K562 (cell line): ENCODE results near the gene SLC44A1. TPM values are rescaled to one million over a fixed set of nuclear protein-coding genes. Genes with fewer than 3 reads are reported as not detected.

Experiments
- DNMT1 ChIP-seq: fragments of 450-650 bp; IDR thresholded peaks from 2 replicates; pipeline ENCODE4 v1.6.1; 2016; ENCODE audit warnings: antibody characterized with exemption, mild to moderate bottlenecking
- EP400 ChIP-seq: fragments of 450-650 bp; IDR thresholded peaks from 2 replicates; pipeline ENCODE4 v1.6.1; 2017; ENCODE audit warnings: antibody characterized with exemption, mild to moderate bottlenecking, moderate library complexity
- GTF2A2 ChIP-seq: IDR thresholded peaks from 2 replicates; pipeline ENCODE4 v1.6.1; 2016; ENCODE audit warnings: mild to moderate bottlenecking, missing genetic modification characterization, missing compliant biosample characterization
- MAFG ChIP-seq: fragments of 450-650 bp; conservative IDR thresholded peaks from 2 replicates; pipeline ENCODE4 v1.6.1; 2016; ENCODE audit warnings: missing genetic modification characterization, missing compliant biosample characterization
- NR4A1 ChIP-seq, 2 experiments: fragments of 250-450 bp in 1 of 2; fragments of 450-650 bp in 1 of 2; sonication (Bioruptor Pico) in 1 of 2; IDR thresholded peaks; 2 replicates each; pipeline versions ENCODE4 v1.4.0 to v1.6.1; 2016 to 2020; ENCODE audit warnings: mild to moderate bottlenecking in 2 of 2, missing compliant biosample characterization in 1 of 2, missing genetic modification characterization in 1 of 2, moderate library complexity in 1 of 2
- RUNX1 ChIP-seq: sonication (generic); IDR thresholded peaks from 2 replicates; pipeline ENCODE4 v1.6.1; 2016; ENCODE audit warnings: antibody characterized with exemption, low read depth
- SIX5 ChIP-seq, 2 experiments: IDR thresholded peaks; 2 replicates each; pipeline ENCODE4 v1.6.1; 2011; ENCODE audit warnings: low read length in 2 of 2, borderline replicate concordance in 1 of 2, low read depth in 1 of 2, mild to moderate bottlenecking in 1 of 2, moderate library complexity in 1 of 2; ENCODE audit not compliant: insufficient read depth in 1 of 2
- SMARCC2 ChIP-seq: fragments of 450-650 bp; IDR thresholded peaks from 2 replicates; pipeline ENCODE4 v1.6.1; 2017; ENCODE audit warnings: antibody characterized with exemption, moderate library complexity, mild to moderate bottlenecking, low read depth
- XRCC3 ChIP-seq: fragments of 450-650 bp; IDR thresholded peaks from 2 replicates; pipeline ENCODE4 v1.6.1; 2017; ENCODE audit warnings: mild to moderate bottlenecking, moderate library complexity
- ZNF124 ChIP-seq: sonication (generic); formaldehyde crosslinking; IDR thresholded peaks from 2 replicates; pipeline ENCODE4 v1.8.1; 2022; ENCODE audit warnings: missing genetic modification reagents
- ZNF175 ChIP-seq: fragments of 200-800 bp; sonication (Bioruptor generic); IDR thresholded peaks from 2 replicates; pipeline ENCODE4 v1.6.1; 2016; ENCODE audit warnings: low read depth, mild to moderate bottlenecking, missing genetic modification characterization, missing compliant biosample characterization
- ZNF311 ChIP-seq: fragments of 250-450 bp; sonication (Bioruptor Pico); IDR thresholded peaks from 2 replicates; pipeline ENCODE4 v1.4.0; 2020; ENCODE audit warnings: mild to moderate bottlenecking, moderate library complexity
- polyA plus RNA-seq, 8 experiments: library from polyadenylated mRNA; depleted of rRNA in 4 of 8; stranded (reverse) in 5 of 8; unstranded in 3 of 8; fragments of >200 nt; fragmentation: Nextera tagmentation in 2 of 8; fragmentation: Illumina TruSeq in 1 of 8; extraction: Ambion mirVana in 2 of 8; extraction: Trizol in 1 of 8; gene quantifications; 2 replicates each; pipeline versions ENCODE4 v1.2.1 to v1.2.3, GENCODE V29; 2011 to 2014; ENCODE audit warnings: inconsistent platforms in 1 of 8, missing spikeins in 1 of 8
- total RNA-seq, 7 experiments: library from RNA; depleted of rRNA in 6 of 7; stranded (reverse); fragments of >200 nt in 6 of 7; fragmentation: Illumina TruSeq in 2 of 7; extraction: Trizol in 2 of 7; gene quantifications; 2 replicates each; pipeline versions ENCODE4 v1.2.1 to v1.2.3, GENCODE V29; 2011 to 2021; ENCODE audit warnings: low replicate concordance in 1 of 7
- TF ChIP-seq, protein P1 (sequence below): fragments of 450-650 bp; IDR thresholded peaks from 2 replicates; pipeline ENCODE4 v1.6.1; 2017; ENCODE audit warnings: mild to moderate bottlenecking, moderate library complexity
- TF ChIP-seq, protein P2 (sequence below): sonication (generic); formaldehyde crosslinking; IDR thresholded peaks from 2 replicates; pipeline ENCODE4 v1.8.1; 2023; ENCODE audit warnings: mild to moderate bottlenecking, missing genetic modification reagents
- TF ChIP-seq, protein P3 (sequence below): fragments of 250-450 bp; sonication (Bioruptor Pico); IDR thresholded peaks from 2 replicates; pipeline ENCODE4 v1.4.0; 2020; ENCODE audit warnings: borderline replicate concordance
- TF ChIP-seq, protein P4 (sequence below): sonication (generic); formaldehyde crosslinking; IDR thresholded peaks from 2 replicates; pipeline ENCODE4 v1.9.0; 2022; ENCODE audit warnings: mild to moderate bottlenecking, missing genetic modification reagents
- TF ChIP-seq, protein P5 (sequence below): fragments of 250-450 bp; sonication (Bioruptor Pico); IDR thresholded peaks from 2 replicates; pipeline ENCODE4 v1.9.0; 2021; ENCODE audit warnings: mild to moderate bottlenecking, inconsistent platforms

Gene SLC44A1
- total and polyA plus RNA-seq, 9 of the 15 experiments (the other 6 are each of a cell fraction or from before 2014, with no cell fraction given) = 0.11 to 0.59 (median 0.30) TPM

DNA sequence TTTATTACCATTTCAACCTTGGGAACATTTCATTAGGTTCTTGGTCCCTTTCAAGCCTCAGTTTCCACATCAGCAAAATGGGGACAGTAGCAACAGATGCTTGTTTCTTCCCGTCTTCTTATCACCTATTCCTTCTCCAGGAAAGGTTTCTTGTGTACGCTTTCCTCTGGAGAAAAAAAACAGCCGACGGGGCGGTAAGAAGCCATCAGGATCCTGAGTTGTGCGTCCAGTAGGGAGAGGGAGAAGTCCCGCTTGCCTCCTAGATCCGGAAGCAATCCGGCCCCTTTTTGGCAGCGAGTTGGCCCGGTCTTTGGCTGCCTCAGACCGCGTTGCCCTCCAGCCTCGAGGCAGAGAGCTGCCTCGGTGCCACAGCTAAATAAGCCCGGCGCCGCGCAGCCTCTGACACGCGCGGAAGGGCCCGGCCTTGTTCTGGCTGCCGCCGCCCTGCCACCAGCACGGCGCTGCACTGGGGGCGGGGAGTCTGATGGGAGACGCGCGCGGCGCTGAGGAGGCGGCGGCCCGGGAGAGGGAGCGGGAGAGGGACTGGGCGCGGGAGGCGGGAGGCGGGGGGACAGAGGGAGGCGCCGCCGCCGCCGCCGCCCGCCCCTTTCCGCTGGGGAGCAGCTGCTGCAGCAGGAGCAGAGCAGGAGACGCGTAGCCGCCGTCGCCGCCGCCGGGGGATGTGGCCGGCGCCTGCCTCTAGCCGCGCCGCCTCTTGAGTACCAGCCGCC, at the start of gene SLC44A1 (continued):
- TF ChIP-seq, protein P1, sequence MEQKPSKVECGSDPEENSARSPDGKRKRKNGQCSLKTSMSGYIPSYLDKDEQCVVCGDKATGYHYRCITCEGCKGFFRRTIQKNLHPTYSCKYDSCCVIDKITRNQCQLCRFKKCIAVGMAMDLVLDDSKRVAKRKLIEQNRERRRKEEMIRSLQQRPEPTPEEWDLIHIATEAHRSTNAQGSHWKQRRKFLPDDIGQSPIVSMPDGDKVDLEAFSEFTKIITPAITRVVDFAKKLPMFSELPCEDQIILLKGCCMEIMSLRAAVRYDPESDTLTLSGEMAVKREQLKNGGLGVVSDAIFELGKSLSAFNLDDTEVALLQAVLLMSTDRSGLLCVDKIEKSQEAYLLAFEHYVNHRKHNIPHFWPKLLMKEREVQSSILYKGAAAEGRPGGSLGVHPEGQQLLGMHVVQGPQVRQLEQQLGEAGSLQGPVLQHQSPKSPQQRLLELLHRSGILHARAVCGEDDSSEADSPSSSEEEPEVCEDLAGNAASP = no peak
- TF ChIP-seq ZNF175 (CRISPR knock-in tag) (no peak), XRCC3 (no peak), SIX5 (IDR thresholded peaks at IDR 0.05; ENCODE audit: borderline replicate concordance in 1 of 2, insufficient read depth in 1 of 2, low read depth in 1 of 2, low read length in 2 of 2) (peak; percentile 65 to 66; a peak in 3 of 4 replicates), ZNF124 (CRISPR knock-in tag) (peak; percentile 89), RUNX1 (no peak), NR4A1 (CRISPR knock-in tag; IDR thresholded peaks at IDR 0.05) (no peak), NR4A1 (tag; IDR thresholded peaks at IDR 0.05) (no peak), SMARCC2 (no peak), EP400 (peak; percentile 64), DNMT1 (no peak), MAFG (tag) (no peak), GTF2A2 (tag) (peak; percentile 65; the same call in 1 of the 2 replicates), ZNF311 (CRISPR knock-in tag) (0 out of 2 replicates have a peak, but pooled peaks have one; percentile 25)
- TF ChIP-seq, protein P2, sequence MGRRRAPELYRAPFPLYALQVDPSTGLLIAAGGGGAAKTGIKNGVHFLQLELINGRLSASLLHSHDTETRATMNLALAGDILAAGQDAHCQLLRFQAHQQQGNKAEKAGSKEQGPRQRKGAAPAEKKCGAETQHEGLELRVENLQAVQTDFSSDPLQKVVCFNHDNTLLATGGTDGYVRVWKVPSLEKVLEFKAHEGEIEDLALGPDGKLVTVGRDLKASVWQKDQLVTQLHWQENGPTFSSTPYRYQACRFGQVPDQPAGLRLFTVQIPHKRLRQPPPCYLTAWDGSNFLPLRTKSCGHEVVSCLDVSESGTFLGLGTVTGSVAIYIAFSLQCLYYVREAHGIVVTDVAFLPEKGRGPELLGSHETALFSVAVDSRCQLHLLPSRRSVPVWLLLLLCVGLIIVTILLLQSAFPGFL (CRISPR knock-in tag) = no peak
- TF ChIP-seq, protein P3, sequence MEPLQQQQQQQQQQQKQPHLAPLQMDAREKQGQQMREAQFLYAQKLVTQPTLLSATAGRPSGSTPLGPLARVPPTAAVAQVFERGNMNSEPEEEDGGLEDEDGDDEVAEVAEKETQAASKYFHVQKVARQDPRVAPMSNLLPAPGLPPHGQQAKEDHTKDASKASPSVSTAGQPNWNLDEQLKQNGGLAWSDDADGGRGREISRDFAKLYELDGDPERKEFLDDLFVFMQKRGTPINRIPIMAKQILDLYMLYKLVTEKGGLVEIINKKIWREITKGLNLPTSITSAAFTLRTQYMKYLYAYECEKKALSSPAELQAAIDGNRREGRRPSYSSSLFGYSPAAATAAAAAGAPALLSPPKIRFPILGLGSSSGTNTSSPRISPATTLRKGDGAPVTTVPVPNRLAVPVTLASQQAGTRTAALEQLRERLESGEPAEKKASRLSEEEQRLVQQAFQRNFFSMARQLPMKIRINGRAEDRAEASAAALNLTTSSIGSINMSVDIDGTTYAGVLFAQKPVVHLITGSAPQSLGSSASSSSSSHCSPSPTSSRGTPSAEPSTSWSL (CRISPR knock-in tag) = 0 out of 2 replicates have a peak, but pooled peaks have one; percentile 59
- TF ChIP-seq, protein P4, sequence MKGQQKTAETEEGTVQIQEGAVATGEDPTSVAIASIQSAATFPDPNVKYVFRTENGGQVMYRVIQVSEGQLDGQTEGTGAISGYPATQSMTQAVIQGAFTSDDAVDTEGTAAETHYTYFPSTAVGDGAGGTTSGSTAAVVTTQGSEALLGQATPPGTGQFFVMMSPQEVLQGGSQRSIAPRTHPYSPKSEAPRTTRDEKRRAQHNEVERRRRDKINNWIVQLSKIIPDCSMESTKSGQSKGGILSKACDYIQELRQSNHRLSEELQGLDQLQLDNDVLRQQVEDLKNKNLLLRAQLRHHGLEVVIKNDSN (CRISPR knock-in tag) = no peak
- TF ChIP-seq, protein P5, sequence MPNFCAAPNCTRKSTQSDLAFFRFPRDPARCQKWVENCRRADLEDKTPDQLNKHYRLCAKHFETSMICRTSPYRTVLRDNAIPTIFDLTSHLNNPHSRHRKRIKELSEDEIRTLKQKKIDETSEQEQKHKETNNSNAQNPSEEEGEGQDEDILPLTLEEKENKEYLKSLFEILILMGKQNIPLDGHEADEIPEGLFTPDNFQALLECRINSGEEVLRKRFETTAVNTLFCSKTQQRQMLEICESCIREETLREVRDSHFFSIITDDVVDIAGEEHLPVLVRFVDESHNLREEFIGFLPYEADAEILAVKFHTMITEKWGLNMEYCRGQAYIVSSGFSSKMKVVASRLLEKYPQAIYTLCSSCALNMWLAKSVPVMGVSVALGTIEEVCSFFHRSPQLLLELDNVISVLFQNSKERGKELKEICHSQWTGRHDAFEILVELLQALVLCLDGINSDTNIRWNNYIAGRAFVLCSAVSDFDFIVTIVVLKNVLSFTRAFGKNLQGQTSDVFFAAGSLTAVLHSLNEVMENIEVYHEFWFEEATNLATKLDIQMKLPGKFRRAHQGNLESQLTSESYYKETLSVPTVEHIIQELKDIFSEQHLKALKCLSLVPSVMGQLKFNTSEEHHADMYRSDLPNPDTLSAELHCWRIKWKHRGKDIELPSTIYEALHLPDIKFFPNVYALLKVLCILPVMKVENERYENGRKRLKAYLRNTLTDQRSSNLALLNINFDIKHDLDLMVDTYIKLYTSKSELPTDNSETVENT = peak; percentile 52; the same call in 1 of the 2 replicates
